ENCODE data around the gene PRSS50.

PRSS50 gene

GRCh38 chr3:46668591-46668990 is 49.1 kb downstream of the PRSS50 start:
- POLR2A ChIA-PET: no interaction called here
- no peak for DNase-seq (ENCODE audit: extremely low spot score)
- TF ChIP-seq CTCF (IDR thresholded peaks at IDR 0.05; ENCODE audit: control extremely low read depth, extremely low read depth, low read depth, missing control alignments): no peak
- CTCF ChIA-PET: no interaction called here

- POLR2A ChIA-PET: no interaction called here
- DNase-seq (ENCODE audit: extremely low spot score): no peak
- CTCF ChIA-PET: no interaction called here
- TF ChIP-seq CTCF (IDR thresholded peaks at IDR 0.05; ENCODE audit: control extremely low read depth, extremely low read depth, low read depth, missing control alignments): no peak
These were observed 49.6 kb downstream of the PRSS50 start for GRCh38 chr3:46668116-46668515.

- ChIA-PET POLR2A (no interaction called here), CTCF (no interaction called here)
- DNase-seq (ENCODE audit: extremely low spot score): no peak
- TF ChIP-seq CTCF (IDR thresholded peaks at IDR 0.05; ENCODE audit: control extremely low read depth, extremely low read depth, low read depth, missing control alignments): no peak
These were observed 50.0 kb downstream of the PRSS50 start for GRCh38 chr3:46667657-46668056.

- no peak for TF ChIP-seq CTCF (IDR thresholded peaks at IDR 0.05; ENCODE audit: control extremely low read depth, extremely low read depth, low read depth, missing control alignments)
- DNase-seq (ENCODE audit: extremely low spot score): no peak
- CTCF ChIA-PET: interaction anchor here (0.6 kb wide), 1 partner anchor 179 kb away, joined by 3 read pairs; no protein-coding TSS in a partner anchor
- POLR2A ChIA-PET: no interaction called here
These were observed 50.5 kb downstream of the PRSS50 start for GRCh38 chr3:46667061-46667621.

- CTCF ChIA-PET: interaction anchor here (0.6 kb wide), 1 partner anchor 178 kb away, joined by 3 read pairs; no protein-coding TSS in a partner anchor
- TF ChIP-seq CTCF (IDR thresholded peaks at IDR 0.05; ENCODE audit: control extremely low read depth, extremely low read depth, low read depth, missing control alignments): no peak
- no peak for DNase-seq (ENCODE audit: extremely low spot score)
- POLR2A ChIA-PET: no interaction called here
These were observed 51.2 kb downstream of the PRSS50 start for GRCh38 chr3:46666453-46666845.

GRCh38 chr3:46665763-46666452 is 51.8 kb downstream of the PRSS50 start:
- ChIA-PET CTCF (no interaction called here), POLR2A (no interaction called here)
- no peak for TF ChIP-seq CTCF (IDR thresholded peaks at IDR 0.05; ENCODE audit: control extremely low read depth, extremely low read depth, low read depth, missing control alignments)
- DNase-seq (ENCODE audit: extremely low spot score): no peak

All from GM10248 (cell line).